Keratinocyte (primary cell): ENCODE data around the gene PHKA2.

ENCODE experiments used
- CTCF ChIP-seq, 3 experiments: IDR thresholded peaks in 1 of 3; conservative IDR thresholded peaks in 1 of 3; optimal IDR thresholded peaks in 1 of 3; 2 replicates in 2 of 3; 3 replicates in 1 of 3; pipeline versions ENCODE3 to v1.5.1; 2011; ENCODE audit warnings: low read length in 3 of 3, mild to moderate bottlenecking in 3 of 3, moderate library complexity in 2 of 3, control low read depth in 1 of 3, inconsistent platforms in 1 of 3; ENCODE audit not compliant: insufficient read depth in 2 of 3; ENCODE audit errors: extremely low read depth in 1 of 3
- EZH2 ChIP-seq: IDR thresholded peaks from one replicate; pipeline ENCODE4 v1.6.1; 2012; ENCODE audit warnings: inconsistent platforms, mild to moderate bottlenecking, low read length, moderate library complexity

- TF ChIP-seq EZH2 (no peak), CTCF (optimal IDR thresholded peaks at IDR 0.05 in 1 of 3, IDR thresholded peaks at IDR 0.05 in 1 of 3, conservative IDR thresholded peaks at IDR 0.05 in 1 of 3; ENCODE audit: extremely low read depth in 1 of 3, insufficient read depth in 2 of 3, low read length in 3 of 3) (no peak)
These were observed 19.8 kb upstream of the PHKA2 start for GRCh38 chrX:19003756-19004155.
